HepG2 (cell line): ENCODE results near the gene FAT1. TPM values are rescaled to one million over a fixed set of nuclear protein-coding genes. Genes with fewer than 3 reads are reported as not detected.
A peak's percentile ranks its signal among the peaks of the same experiment; 100 is the strongest.

Experiments
- ATF2 ChIP-seq: sonication (generic); formaldehyde crosslinking; IDR thresholded peaks from 2 replicates; pipeline ENCODE4 v1.4.0; 2020; ENCODE audit warnings: missing genetic modification reagents
- ATF4 ChIP-seq, 2 experiments: fragments of 450-650 bp in 1 of 2; sonication (generic) in 1 of 2; formaldehyde crosslinking; IDR thresholded peaks; 2 replicates each; pipeline versions ENCODE4 v1.5.0 to v1.8.0; 2020 to 2022; ENCODE audit warnings: mild to moderate bottlenecking in 1 of 2, missing genetic modification reagents in 1 of 2
- ELF4 ChIP-seq: sonication (generic); formaldehyde crosslinking; IDR thresholded peaks from 2 replicates; pipeline ENCODE4 v1.5.0; 2020; ENCODE audit warnings: missing genetic modification reagents, mild to moderate bottlenecking, moderate library complexity, borderline replicate concordance
- FOXC1 ChIP-seq: sonication (generic); formaldehyde crosslinking; IDR thresholded peaks from 2 replicates; pipeline ENCODE4 v1.8.0; 2022; ENCODE audit warnings: mild to moderate bottlenecking, missing genetic modification reagents, borderline replicate concordance
- IRX3 ChIP-seq: sonication (generic); formaldehyde crosslinking; IDR thresholded peaks from 2 replicates; pipeline ENCODE4 v1.8.1; 2023; ENCODE audit warnings: mild to moderate bottlenecking, low read depth, missing genetic modification reagents, borderline replicate concordance
- KDM1A ChIP-seq: IDR thresholded peaks from 2 replicates; pipeline ENCODE4 v1.6.1; 2016; ENCODE audit warnings: missing compliant biosample characterization
- NCOA1 ChIP-seq: sonication (generic); formaldehyde crosslinking; IDR thresholded peaks from 2 replicates; pipeline ENCODE4 v1.9.0; 2021; ENCODE audit warnings: missing genetic modification reagents
- NFKB2 ChIP-seq: sonication (generic); formaldehyde crosslinking; IDR thresholded peaks from 2 replicates; pipeline ENCODE4 v1.4.0; 2020; ENCODE audit warnings: missing genetic modification reagents, borderline replicate concordance
- PAXIP1 ChIP-seq: sonication (generic); formaldehyde crosslinking; conservative IDR thresholded peaks from 2 replicates; pipeline ENCODE4 v1.4.0; 2020; ENCODE audit warnings: mild to moderate bottlenecking, missing genetic modification reagents, moderate library complexity
- SOX13 ChIP-seq, 3 experiments: fragments of 450-650 bp in 1 of 3; sonication (generic) in 1 of 3; formaldehyde crosslinking in 1 of 3; IDR thresholded peaks in 2 of 3; conservative IDR thresholded peaks in 1 of 3; 2 replicates each; pipeline versions ENCODE4 v1.5.0 to v1.6.1; 2016 to 2020; ENCODE audit warnings: antibody characterized with exemption in 1 of 3, mild to moderate bottlenecking in 1 of 3, missing compliant biosample characterization in 1 of 3, missing genetic modification reagents in 1 of 3, moderate library complexity in 1 of 3
- STAG1 ChIP-seq: sonication (generic); formaldehyde crosslinking; IDR thresholded peaks from 2 replicates; pipeline ENCODE4 v1.4.0; 2020; ENCODE audit warnings: missing genetic modification reagents
- XBP1 ChIP-seq: sonication (generic); formaldehyde crosslinking; IDR thresholded peaks from 2 replicates; pipeline ENCODE4 v1.5.0; 2020; ENCODE audit warnings: missing genetic modification reagents
- ZNF256 ChIP-seq: sonication (generic); formaldehyde crosslinking; conservative IDR thresholded peaks from 2 replicates; pipeline ENCODE4 v1.4.0; 2020; ENCODE audit warnings: missing genetic modification reagents
- ZNF543 ChIP-seq: sonication (generic); formaldehyde crosslinking; IDR thresholded peaks from 2 replicates; pipeline ENCODE4 v1.4.0; 2020; ENCODE audit warnings: mild to moderate bottlenecking, missing genetic modification reagents
- ZNF850 ChIP-seq: sonication (generic); formaldehyde crosslinking; conservative IDR thresholded peaks from 2 replicates; pipeline ENCODE4 v1.9.0; 2021; ENCODE audit warnings: mild to moderate bottlenecking, missing genetic modification reagents
- polyA plus RNA-seq, 8 experiments: library from polyadenylated mRNA; depleted of rRNA in 3 of 8; stranded (reverse) in 7 of 8; unstranded in 1 of 8; fragments of >200 nt; fragmentation: Illumina TruSeq in 4 of 8; extraction: Trizol in 4 of 8; gene quantifications; 2 replicates each; pipeline versions ENCODE4 v1.2.1 to v1.2.3, GENCODE V29; 2011 to 2016; ENCODE audit warnings: low read depth in 4 of 8, missing spikeins in 1 of 8, mixed read lengths in 1 of 8; ENCODE audit not compliant: insufficient read depth in 1 of 8
- total RNA-seq, 5 experiments: library from RNA; depleted of rRNA; stranded (reverse); fragments of >200 nt; fragmentation: Illumina TruSeq; extraction: Trizol; gene quantifications; 2 replicates each; pipeline ENCODE4 v1.2.3, GENCODE V29; 2016; ENCODE audit warnings: low read depth in 1 of 5
- TF ChIP-seq, protein P1 (sequence below): sonication (generic); formaldehyde crosslinking; IDR thresholded peaks from 2 replicates; pipeline ENCODE4 v1.4.0; 2020; ENCODE audit warnings: missing genetic modification reagents; ENCODE audit errors: not compliant biosample characterization
- TF ChIP-seq, protein P2 (sequence below): sonication (generic); formaldehyde crosslinking; IDR thresholded peaks from 2 replicates; pipeline ENCODE4 v1.4.0; 2020; ENCODE audit warnings: missing genetic modification reagents
- TF ChIP-seq, protein P3 (sequence below): sonication (generic); formaldehyde crosslinking; IDR thresholded peaks from 2 replicates; pipeline ENCODE4 v1.4.0; 2020; ENCODE audit warnings: missing genetic modification reagents
- TF ChIP-seq, protein P4 (sequence below): sonication (generic); formaldehyde crosslinking; IDR thresholded peaks from 2 replicates; pipeline ENCODE4 v1.5.0; 2020; ENCODE audit warnings: mild to moderate bottlenecking, low read depth, missing genetic modification reagents, borderline replicate concordance

The FAT1 gene
- total and polyA plus RNA-seq, 2 of the 13 experiments (the other 11 are each of a cell fraction or from before 2014, with no cell fraction given): 185 to 216 TPM

- TF ChIP-seq KDM1A (CRISPR knock-in tag) (no peak), NFKB2 (CRISPR knock-in tag) (peak; percentile 72; the same call in 1 of the 2 replicates), ATF2 (CRISPR knock-in tag) (no peak; the same call in 1 of the 2 replicates), IRX3 (no peak), XBP1 (CRISPR knock-in tag) (no peak), STAG1 (no peak), ELF4 (CRISPR knock-in tag) (no peak), SOX13 (IDR thresholded peaks at IDR 0.05) (no peak), SOX13 (CRISPR knock-in tag; conservative IDR thresholded peaks at IDR 0.05 in 1 of 2, IDR thresholded peaks at IDR 0.05 in 1 of 2) (no peak; a peak in 1 of 4 replicates), ZNF543 (no peak), ATF4 (CRISPR knock-in tag; IDR thresholded peaks at IDR 0.05) (no peak), PAXIP1 (CRISPR knock-in tag) (peak; percentile 77), FOXC1 (CRISPR knock-in tag) (0 out of 2 replicates have a peak, but pooled peaks have one; percentile 41), ZNF256 (no peak), NCOA1 (CRISPR knock-in tag) (no peak), ZNF850 (CRISPR knock-in tag) (no peak)
- TF ChIP-seq, protein P1, sequence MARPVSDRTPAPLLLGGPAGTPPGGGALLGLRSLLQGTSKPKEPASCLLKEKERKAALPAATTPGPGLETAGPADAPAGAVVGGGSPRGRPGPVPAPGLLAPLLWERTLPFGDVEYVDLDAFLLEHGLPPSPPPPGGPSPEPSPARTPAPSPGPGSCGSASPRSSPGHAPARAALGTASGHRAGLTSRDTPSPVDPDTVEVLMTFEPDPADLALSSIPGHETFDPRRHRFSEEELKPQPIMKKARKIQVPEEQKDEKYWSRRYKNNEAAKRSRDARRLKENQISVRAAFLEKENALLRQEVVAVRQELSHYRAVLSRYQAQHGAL: no peak
- TF ChIP-seq, protein P2, sequence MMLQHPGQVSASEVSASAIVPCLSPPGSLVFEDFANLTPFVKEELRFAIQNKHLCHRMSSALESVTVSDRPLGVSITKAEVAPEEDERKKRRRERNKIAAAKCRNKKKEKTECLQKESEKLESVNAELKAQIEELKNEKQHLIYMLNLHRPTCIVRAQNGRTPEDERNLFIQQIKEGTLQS (CRISPR knock-in tag): no peak
- TF ChIP-seq, protein P3, sequence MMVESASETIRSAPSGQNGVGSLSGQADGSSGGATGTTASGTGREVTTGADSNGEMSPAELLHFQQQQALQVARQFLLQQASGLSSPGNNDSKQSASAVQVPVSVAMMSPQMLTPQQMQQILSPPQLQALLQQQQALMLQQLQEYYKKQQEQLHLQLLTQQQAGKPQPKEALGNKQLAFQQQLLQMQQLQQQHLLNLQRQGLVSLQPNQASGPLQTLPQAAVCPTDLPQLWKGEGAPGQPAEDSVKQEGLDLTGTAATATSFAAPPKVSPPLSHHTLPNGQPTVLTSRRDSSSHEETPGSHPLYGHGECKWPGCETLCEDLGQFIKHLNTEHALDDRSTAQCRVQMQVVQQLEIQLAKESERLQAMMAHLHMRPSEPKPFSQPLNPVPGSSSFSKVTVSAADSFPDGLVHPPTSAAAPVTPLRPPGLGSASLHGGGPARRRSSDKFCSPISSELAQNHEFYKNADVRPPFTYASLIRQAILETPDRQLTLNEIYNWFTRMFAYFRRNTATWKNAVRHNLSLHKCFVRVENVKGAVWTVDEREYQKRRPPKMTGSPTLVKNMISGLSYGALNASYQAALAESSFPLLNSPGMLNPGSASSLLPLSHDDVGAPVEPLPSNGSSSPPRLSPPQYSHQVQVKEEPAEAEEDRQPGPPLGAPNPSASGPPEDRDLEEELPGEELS (CRISPR knock-in tag): peak; percentile 72
- TF ChIP-seq, protein P4, sequence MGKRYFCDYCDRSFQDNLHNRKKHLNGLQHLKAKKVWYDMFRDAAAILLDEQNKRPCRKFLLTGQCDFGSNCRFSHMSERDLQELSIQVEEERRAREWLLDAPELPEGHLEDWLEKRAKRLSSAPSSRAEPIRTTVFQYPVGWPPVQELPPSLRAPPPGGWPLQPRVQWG (CRISPR knock-in tag): no peak
Measured at GRCh38 chr4:186749611-186750281, 26.1 kb upstream of the FAT1 start (continued).
